Measurements from ENCODE around the gene AGBL2. TPM values are rescaled to one million over a fixed set of nuclear protein-coding genes. Genes with fewer than 3 reads are reported as not detected.
A peak's percentile ranks its signal among the peaks of the same experiment; 100 is the strongest.
"Not testable (repeated sequence)": the region's sequence is repeated elsewhere in the genome, so short reads cannot be mapped to it uniquely, and the experiment has no call there.

The AGBL2 gene
- total RNA-seq, 1 experiment from 2014 or later: 0.92 TPM

- DNase-seq (ENCODE audit: low read depth): not testable (repeated sequence)
Observed at GRCh38 chr11:47636331-47636730, 78.8 kb downstream of the AGBL2 start.

GRCh38 chr11:47631473-47631872, 83.7 kb downstream of the AGBL2 start:
- DNase-seq (ENCODE audit: low read depth): peak; percentile 14

- no peak for DNase-seq (ENCODE audit: low read depth)
Observed at GRCh38 chr11:47628026-47628425, 87.1 kb downstream of the AGBL2 start.

GRCh38 chr11:47626234-47626633, 88.9 kb downstream of the AGBL2 start:
- DNase-seq (ENCODE audit: low read depth): no peak

GRCh38 chr11:47620836-47621378, 94.3 kb downstream of the AGBL2 start:
- no peak for DNase-seq (ENCODE audit: low read depth)

- peak; percentile 59 for DNase-seq (ENCODE audit: low read depth)
Observed at GRCh38 chr11:47617417-47617809, 97.8 kb downstream of the AGBL2 start.

- DNase-seq (ENCODE audit: low read depth): peak; percentile 76
Observed at GRCh38 chr11:47616726-47617416, 98.3 kb downstream of the AGBL2 start.

- no peak for DNase-seq (ENCODE audit: low read depth)
Observed at GRCh38 chr11:47615249-47615648, 99.9 kb downstream of the AGBL2 start.

GRCh38 chr11:47611348-47611794, 103.8 kb downstream of the AGBL2 start:
- DNase-seq (ENCODE audit: low read depth): no peak

- no peak for DNase-seq (ENCODE audit: low read depth)
Observed at GRCh38 chr11:47609675-47610074, 105.5 kb downstream of the AGBL2 start.

Other genes starting within 250 kb of the AGBL2 start
- 39.8 and 47.5 TPM in 2 replicates for gene CELF1, start 162.2 kb downstream of the AGBL2 start, total RNA-seq (2014; rRNA removed)
- gene PTPMT1, start 149.8 kb downstream of the AGBL2 start, total RNA-seq (2014; rRNA removed): 88.1 and 94.3 TPM in 2 replicates
- 25.3 and 30.4 TPM in 2 replicates for gene KBTBD4, start 136.4 kb downstream of the AGBL2 start, total RNA-seq (2014; rRNA removed)
- gene NDUFS3, start 136.3 kb downstream of the AGBL2 start, total RNA-seq (2014; rRNA removed): 83.5 and 104 TPM in 2 replicates
- not detected in 2 replicates for gene FAM180B, start 128.7 kb downstream of the AGBL2 start, total RNA-seq (2014; rRNA removed)
- 0.19 TPM in 1 of 2 replicates, not detected in the other for gene C1QTNF4, start 121.0 kb downstream of the AGBL2 start, total RNA-seq (2014; rRNA removed)
- 142 and 143 TPM in 2 replicates for gene MTCH2, start 72.8 kb downstream of the AGBL2 start, total RNA-seq (2014; rRNA removed)
- 32.4 and 37.9 TPM in 2 replicates for gene FNBP4, start 52.0 kb upstream of the AGBL2 start, total RNA-seq (2014; rRNA removed)
- gene NUP160, start 133.0 kb upstream of the AGBL2 start, total RNA-seq (2014; rRNA removed): 13.9 and 18.5 TPM in 2 replicates

Measured in LHCN-M2 (cell line).